HG03565 (cell line): ENCODE measurements around the gene CTNNA1.
"Not testable (repeated sequence)": the region's sequence is repeated elsewhere in the genome, so short reads cannot be mapped to it uniquely, and the experiment has no call there.

Source experiments
- ATAC-seq: cut with Tn5 transposase; IDR thresholded peaks from one replicate; pipeline ENCODE4 v1.9.1; 2021; ENCODE audit warnings: mild to moderate bottlenecking, moderate library complexity; ENCODE audit not compliant: unreplicated experiment

Gene CTNNA1

GRCh38 chr5:138752951-138753793 lies at the start of gene CTNNA1:
Gene CTNNA1 (plus strand): TSS chr5:138753425. CDS start chr5:138781925, 28,500 bp downstream.
- no peak for ATAC-seq

GRCh38 chr5:138703777-138704176 lies 49.4 kb upstream of the CTNNA1 start:
- ATAC-seq: not testable (repeated sequence)

DNA sequence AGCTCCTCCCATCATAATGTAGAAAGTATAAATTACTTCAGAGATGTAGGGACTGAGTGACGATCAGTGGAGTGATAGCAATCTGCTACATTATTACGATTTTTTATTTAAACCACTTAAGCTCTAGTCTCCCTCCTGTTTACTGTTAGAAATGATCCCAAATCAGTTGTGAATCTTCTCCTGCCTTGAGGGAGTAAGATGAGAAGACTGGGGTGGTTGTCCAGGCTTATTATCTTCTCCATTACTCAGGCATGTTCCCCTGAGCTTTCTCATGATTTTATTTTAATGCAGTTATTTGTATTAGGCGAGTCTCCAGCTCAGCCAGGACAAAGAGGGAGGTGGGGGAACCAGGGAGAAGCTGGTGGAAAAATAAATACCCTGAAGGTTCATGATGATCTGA lies 48.2 kb upstream of the CTNNA1 start:
- ATAC-seq: no peak

DNA sequence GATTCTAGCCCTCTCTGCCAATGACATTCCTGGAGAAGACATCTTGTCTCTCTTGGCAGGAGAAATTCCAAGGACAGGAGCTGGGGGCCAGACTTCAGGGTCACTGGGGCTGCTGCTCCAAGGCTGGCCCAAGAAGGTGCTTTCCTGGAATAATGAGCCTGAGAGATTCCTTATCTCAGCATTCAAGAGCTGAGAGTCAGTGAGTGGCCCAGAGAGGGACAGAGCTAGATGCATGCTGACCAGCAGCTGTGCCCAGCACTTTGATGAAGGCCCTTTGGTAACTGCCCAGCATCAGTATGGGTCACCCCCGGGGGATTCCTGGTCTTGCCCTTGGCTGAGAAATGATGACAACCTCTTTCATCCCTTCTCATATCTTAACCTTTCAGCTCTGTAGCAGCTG lies 47.7 kb upstream of the CTNNA1 start:
- no peak for ATAC-seq

GRCh38 chr5:138706655-138707480 lies 46.4 kb upstream of the CTNNA1 start:
- ATAC-seq: no peak

- ATAC-seq: no peak
Measured at GRCh38 chr5:138708791-138709190, 44.4 kb upstream of the CTNNA1 start.

DNA sequence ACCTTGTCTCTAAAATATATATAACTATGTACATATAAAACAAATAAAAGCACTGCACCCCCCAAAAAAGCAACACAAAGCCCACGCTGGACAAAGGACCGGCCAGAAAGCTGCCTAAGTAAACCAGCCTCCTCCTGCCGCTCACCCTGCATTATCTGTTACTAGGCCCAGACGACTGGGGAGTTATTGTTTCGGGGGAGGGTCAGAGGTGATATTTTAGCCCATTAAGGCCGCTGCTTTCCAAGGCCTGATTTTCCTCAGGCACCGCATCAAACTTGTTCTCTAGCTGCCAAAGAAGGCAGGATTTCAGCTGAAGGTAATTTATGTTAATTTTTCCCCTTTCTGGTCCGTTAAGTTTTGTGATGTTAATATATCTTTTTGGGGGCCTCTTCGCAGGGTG lies 44.0 kb upstream of the CTNNA1 start:
- ATAC-seq: no peak

GRCh38 chr5:138711087-138711486 lies 42.1 kb upstream of the CTNNA1 start:
- ATAC-seq: no peak

DNA sequence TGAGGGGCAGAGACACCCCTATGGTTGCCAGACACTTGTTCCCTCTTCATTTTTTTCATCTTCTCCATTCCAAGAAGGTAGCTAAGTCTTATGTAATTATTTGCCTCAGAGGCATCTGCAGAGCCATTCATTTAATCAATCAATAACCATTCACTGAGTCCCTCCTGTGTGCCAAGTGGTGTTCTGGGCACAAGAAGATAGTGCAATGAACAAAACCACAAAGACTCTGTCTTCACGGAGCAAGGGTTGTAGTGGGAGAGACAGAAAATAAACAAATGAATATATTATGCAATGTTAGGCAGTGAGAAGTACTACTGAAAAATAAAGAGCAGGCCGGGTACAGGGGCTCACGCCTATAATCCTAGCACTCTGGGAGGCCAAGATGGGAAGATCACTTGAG lies 41.4 kb upstream of the CTNNA1 start:
- ATAC-seq: no peak

GRCh38 chr5:138712324-138712723 lies 40.9 kb upstream of the CTNNA1 start:
- no peak for ATAC-seq

- no peak for ATAC-seq
Measured at GRCh38 chr5:138712791-138713190, 40.4 kb upstream of the CTNNA1 start.

GRCh38 chr5:138713247-138713646 lies 40.0 kb upstream of the CTNNA1 start:
- no peak for ATAC-seq

GRCh38 chr5:138714694-138715093 lies 38.5 kb upstream of the CTNNA1 start:
- no peak for ATAC-seq

DNA sequence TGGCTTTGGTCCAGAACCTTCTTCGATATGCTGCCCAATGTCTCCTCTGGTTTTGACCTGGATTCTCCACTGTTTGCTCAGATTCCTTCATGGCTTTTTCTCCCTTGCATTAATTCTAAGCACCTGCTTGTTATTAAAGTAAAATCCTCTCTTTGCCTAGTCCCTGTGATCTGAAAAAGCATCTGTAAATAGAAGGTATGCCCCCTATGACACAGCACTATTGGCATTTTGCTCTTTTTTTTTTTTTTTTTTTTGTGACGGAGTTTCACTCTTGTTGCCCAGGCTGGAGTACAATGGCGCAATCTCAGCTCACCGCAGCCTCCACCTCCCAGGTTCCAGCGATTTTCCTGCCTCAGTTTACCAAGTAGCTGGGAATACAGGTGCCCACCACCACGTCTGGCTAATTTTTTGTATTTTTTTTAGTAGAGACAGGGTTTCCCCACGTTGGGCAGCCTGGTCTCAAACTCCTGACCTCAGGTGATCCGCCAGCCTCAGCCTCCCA lies 37.2 kb upstream of the CTNNA1 start:
- not testable (repeated sequence) for ATAC-seq

DNA sequence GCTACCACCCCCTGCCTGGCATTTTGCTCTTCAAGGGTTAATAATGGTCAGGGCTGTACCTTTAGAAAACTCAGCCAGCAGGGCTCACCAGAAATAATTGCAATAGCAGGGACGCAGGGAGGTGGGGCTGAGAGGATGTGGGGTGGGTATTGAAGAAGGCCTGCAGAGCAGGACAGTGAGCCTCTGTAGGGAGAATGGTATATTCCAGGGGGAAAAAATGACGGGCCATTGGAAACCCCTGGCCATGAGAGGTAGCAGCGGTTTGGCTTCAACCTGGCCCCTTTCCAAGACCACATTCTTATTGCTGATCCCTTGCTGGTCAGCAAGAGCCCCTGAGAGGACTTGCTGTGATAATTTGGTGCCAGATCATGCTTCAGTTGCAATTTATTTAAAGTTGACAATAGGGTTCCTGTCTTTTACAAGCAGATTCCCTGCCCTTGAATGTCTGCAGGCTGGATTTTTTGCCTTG lies 36.7 kb upstream of the CTNNA1 start:
- ATAC-seq: no peak

GRCh38 chr5:138717399-138717798 lies 35.8 kb upstream of the CTNNA1 start:
- ATAC-seq: no peak

DNA sequence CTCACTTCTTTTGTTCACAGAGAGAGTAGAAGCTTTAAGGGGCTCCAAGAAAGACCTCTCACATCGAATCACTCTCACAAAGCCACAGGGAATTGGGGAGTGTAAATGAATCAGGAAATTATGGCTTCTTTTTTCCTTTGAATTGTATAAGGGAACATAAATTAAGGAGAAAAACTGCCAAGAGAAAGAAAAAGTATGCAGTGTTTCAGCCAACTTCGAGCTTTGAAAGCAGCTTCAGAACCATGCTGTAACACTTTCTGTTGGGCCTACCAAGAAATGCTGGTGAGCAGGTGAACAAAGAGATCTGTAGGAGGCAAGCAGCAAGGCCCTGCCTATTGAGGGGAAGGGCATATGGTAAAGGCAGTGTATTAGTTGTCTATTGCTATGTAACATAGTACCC lies 33.4 kb upstream of the CTNNA1 start:
- ATAC-seq: no peak

DNA sequence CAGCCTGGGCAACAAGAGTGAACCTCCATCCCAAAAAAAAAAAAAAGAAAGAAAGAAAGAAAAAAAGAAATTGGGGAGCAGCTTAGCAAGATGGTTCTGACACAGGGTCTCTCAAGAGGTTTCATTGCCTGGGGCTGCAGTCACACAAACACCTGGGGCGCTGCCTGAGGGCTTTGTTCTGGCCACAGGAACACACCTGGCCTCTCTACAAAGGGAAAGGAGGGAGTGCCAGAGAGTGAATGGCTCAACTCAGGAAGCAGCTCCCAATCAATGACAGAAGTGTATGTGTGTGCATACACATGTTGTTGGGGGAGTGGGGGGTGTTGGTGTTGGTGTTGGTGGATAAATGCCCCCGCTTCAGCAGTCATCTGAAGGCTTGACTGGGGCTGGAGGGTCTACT lies 32.4 kb upstream of the CTNNA1 start:
- ATAC-seq: no peak

- ATAC-seq: no peak
Measured at GRCh38 chr5:138721979-138722378, 31.2 kb upstream of the CTNNA1 start.

DNA sequence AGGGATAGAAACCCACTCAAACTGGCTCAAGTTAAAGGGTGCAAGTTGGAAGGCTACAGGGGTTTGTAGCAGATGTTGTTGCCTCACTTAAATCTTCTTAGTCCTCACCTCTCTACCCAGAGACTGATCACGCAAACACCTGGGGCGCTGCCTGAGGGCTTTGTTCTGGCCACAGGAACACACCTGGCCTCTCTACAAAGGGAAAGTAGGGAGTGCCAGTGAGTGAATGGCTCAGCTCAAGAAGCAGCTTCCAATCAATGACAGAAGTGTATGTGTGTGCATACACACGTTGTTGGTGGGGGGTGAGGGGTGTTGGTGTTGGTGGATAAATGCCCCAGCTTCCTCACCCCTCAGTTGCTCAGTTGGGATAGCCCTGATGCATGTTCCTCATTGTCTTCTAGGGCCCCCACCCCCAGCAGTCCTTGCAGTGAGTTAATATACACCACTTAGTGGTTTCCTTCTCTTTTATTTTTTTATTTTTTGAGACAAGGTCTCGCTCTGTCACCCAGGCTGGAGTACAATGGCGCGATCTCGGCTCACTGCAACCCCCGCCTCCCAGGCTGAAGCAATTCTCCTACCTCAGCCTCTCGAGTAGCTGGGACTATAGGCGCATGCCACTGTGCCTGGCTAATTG lies 30.6 kb upstream of the CTNNA1 start:
- ATAC-seq: no peak

- ATAC-seq: no peak
Measured at GRCh38 chr5:138724470-138725146, 28.6 kb upstream of the CTNNA1 start.
